Choroid plexus epithelial cell (primary cell): ENCODE measurements around the gene PTPN14.
"Not testable (repeated sequence)": the region's sequence is repeated elsewhere in the genome, so short reads cannot be mapped to it uniquely, and the experiment has no call there.

ENCODE experiments used
- DNase-seq: peaks from one replicate; pipeline ENCODE4 v3.0.0-alpha.2; 2010; ENCODE audit warnings: low read depth
- H3K4me3 ChIP-seq: 2 replicates; pipeline ENCODE4 v1.5.1; 2011; ENCODE audit warnings: low read depth, mild to moderate bottlenecking, control low read depth, low read length, moderate library complexity
- TF ChIP-seq, protein P1 (sequence below): conservative IDR thresholded peaks from 2 replicates; pipeline ENCODE4 v1.5.1; 2011; ENCODE audit warnings: low read depth, mild to moderate bottlenecking, control low read depth, inconsistent platforms, low read length, moderate library complexity

PTPN14 gene

DNA sequence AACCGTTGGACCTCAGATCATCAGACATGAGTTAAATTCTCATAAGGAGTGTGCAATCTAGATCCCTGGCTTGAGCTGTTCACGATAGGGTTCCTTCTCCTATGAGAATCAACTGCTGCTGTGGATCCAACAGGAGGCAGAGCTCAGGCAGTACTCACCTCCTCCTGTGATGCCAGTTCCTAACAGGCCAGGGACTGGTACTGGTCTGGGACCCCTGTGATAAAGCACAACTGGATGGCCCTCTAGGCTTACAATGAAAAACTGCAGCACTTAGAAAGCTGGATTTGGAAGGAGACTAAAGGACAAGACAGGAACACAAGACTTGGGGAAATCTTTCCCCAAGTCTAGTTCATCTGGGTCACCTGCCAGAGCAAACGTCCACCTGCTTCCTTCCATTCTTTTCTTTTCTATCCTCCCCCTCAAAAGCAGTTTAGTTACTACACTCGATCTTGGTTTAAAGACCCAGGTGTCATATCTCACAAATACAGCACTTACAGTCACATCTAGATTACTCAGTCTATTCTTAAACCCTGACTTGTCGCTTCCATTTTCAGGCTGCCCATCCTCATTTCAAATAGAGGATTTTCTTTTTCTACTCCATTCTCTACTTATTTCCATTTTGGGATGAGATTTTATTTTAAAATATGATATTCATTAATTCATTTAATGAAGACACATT, 59.8 kb downstream of the PTPN14 start:
- DNase-seq = no peak
- H3K4me3 ChIP-seq = no peak overlapping the region
- TF ChIP-seq, protein P1, sequence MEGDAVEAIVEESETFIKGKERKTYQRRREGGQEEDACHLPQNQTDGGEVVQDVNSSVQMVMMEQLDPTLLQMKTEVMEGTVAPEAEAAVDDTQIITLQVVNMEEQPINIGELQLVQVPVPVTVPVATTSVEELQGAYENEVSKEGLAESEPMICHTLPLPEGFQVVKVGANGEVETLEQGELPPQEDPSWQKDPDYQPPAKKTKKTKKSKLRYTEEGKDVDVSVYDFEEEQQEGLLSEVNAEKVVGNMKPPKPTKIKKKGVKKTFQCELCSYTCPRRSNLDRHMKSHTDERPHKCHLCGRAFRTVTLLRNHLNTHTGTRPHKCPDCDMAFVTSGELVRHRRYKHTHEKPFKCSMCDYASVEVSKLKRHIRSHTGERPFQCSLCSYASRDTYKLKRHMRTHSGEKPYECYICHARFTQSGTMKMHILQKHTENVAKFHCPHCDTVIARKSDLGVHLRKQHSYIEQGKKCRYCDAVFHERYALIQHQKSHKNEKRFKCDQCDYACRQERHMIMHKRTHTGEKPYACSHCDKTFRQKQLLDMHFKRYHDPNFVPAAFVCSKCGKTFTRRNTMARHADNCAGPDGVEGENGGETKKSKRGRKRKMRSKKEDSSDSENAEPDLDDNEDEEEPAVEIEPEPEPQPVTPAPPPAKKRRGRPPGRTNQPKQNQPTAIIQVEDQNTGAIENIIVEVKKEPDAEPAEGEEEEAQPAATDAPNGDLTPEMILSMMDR = no peak

DNA sequence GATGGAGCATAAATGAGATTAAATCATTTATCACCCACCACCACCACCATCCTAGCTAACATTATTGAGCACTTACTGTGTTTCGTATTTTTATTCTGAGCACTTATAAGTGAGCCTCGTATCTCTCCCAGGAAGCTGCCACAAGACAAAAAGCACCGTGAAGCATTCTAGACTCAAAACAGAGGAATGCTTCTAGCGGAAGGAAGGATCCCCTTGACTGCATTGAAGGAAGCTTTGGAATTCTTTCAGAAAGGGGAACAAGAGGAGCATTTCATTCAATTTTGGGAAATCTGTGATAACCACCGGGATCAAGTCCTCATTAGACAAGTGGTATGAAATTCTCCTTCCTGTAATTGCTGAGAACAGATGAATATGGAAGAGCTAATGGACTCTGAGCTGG, 66.3 kb downstream of the PTPN14 start:
- no peak overlapping the region for H3K4me3 ChIP-seq
- DNase-seq = no peak
- TF ChIP-seq, protein P1 = no peak

DNA sequence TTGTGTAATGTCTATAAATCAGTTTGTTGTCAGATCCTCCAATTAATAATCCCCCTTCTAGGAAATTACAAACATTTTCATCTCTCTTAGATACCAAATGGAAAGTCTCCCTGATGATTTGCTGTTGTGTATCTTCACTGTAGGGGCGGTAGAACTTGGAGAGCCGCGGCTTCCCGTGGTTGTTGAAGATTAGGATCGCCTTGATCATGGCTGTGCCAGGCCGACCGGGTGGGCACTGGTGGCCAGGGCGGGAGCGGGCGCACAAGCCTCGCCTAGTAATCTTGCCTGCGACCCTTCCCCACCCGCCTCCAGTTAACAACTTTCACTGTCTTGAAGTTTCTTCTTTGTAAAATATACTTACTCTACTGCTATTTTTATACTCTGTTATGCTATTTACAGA, 68.2 kb downstream of the PTPN14 start:
- not testable (repeated sequence) for H3K4me3 ChIP-seq, DNase-seq

DNA sequence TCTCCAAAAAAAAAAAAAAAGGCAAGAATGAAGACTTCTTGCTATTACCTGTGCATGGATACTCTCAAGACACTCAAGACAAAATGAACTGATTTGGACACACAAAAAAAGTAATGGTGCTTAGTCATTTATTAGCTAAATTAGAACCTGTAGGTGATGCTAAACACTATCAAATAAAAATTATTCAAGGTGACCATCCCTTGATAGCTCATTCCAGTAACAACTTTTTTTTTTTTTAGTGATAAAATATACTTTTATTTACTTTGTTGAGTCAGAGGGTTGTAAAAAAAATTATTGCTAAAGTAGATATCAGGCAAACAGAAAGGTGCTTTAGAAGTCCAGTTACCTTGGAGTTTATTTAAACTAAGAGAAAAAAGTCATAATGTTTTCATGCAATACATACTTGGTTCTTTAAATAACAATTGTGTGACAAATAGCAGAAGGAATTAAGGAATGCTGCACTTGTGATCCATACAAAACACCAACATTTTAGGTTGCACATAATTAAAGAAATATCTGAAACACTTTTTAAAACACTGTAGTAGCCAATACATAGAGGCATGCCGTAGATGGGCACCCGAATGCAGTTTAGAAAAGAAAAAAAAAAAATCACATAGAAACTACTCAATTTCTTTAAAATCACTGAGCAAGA, 69.3 kb downstream of the PTPN14 start:
- H3K4me3 ChIP-seq, DNase-seq: not testable (repeated sequence)

DNA sequence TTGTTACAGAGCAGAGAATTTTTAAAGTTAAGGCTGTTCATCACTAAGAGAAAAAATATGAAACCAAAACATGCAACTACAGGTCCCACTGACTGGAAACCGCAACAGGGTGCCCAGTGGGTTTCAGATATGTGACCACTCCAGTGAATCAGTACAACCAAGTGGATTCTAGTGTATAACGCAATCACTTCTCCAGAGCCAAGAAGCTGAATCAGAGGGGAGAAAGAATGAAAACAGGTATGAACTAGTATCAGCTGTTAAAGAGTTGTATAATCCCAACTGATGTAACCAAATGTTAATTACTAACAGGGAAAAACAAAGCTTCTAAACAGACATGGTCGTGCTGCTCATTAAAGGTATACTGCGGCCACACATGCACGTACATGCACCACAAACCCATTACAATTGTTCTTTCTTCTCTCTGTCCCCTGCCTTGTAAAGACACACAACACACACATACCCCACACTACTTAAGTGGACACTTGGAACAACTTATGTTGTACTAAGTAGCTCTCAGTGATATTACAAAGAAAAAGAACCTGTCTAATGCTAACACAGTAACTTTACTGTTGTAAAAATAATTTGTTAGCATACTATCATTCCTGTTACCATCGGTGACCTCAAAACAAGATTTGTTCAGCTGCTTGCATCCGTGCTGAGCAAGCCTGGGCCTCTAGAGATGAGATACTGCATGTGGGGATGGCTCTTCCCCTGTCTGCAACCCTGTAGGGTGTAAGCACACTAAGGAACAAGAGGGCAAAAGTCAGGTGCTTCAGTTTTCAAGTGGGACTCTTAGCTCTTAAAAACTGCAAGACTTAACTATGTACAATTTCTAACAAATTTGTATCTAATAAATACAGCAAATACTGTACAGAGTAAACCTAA, 74.2 kb downstream of the PTPN14 start:
- H3K4me3 ChIP-seq = no peak overlapping the region
- TF ChIP-seq, protein P1 = no peak
- DNase-seq = peak; percentile 98

DNA sequence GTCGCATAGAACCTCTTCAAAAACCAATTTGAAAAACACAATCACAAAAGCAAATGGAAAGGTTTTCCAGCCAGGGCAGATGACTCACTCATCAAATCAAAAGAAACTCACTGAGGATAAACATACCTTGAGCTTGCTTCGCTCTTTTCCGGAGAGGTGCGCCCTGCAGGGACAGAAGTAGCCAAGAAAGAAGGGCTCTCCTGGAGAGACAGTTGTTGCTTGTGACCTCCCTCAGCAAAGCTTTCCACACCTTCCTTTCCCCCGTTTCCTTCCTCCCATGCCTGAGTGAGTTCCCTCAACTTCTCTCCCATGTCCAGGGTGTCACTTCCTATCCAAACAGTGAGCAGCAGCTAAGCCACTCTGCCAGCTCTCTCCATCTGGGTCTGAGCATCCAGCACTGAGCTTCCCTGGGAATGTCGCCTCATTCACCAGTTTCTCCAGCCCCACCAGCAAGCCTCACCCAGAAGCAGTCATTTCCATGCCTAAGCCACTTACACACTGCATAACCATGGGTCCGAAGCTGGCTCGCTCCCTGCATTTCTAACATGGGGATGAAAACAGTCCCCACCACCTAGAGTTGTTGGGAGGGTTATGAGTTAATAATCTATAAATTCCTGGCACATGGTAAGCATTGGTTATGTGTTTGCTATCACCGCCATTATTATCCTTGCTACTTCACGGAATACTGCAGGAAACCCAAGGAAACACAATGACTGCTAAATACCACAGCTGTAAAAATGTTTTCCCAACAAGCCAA, 75.0 kb downstream of the PTPN14 start:
- TF ChIP-seq, protein P1 = no peak
- peak; percentile 52 for DNase-seq
- H3K4me3 ChIP-seq = no peak overlapping the region

DNA sequence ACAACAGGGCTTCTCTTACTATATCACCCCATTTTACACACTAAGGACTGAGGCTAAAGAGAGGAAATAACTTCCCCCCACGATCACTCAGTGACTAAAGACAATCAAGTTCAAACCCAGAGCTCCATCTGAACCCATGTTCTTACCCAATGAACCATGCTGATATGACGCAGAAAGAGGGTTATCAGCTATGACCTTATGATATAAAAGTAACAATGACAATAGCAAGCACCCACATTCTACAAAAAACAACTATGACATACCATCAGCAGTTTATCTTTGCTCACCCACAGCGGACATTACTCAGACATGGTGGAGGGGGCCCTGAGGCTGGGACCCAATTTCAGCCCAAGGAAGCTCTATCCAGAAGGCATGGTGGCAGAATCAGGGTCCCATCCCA, 75.7 kb downstream of the PTPN14 start:
- no peak overlapping the region for H3K4me3 ChIP-seq
- no peak for DNase-seq
- TF ChIP-seq, protein P1 = no peak
